Measurements from ENCODE around the gene LAMB3. TPM values are rescaled to one million over a fixed set of nuclear protein-coding genes. Genes with fewer than 3 reads are reported as not detected.
A peak's percentile ranks its signal among the peaks of the same experiment; 100 is the strongest.

LAMB3 gene
- total RNA-seq, 1 donor from 2014 or later, result not detected

DNA sequence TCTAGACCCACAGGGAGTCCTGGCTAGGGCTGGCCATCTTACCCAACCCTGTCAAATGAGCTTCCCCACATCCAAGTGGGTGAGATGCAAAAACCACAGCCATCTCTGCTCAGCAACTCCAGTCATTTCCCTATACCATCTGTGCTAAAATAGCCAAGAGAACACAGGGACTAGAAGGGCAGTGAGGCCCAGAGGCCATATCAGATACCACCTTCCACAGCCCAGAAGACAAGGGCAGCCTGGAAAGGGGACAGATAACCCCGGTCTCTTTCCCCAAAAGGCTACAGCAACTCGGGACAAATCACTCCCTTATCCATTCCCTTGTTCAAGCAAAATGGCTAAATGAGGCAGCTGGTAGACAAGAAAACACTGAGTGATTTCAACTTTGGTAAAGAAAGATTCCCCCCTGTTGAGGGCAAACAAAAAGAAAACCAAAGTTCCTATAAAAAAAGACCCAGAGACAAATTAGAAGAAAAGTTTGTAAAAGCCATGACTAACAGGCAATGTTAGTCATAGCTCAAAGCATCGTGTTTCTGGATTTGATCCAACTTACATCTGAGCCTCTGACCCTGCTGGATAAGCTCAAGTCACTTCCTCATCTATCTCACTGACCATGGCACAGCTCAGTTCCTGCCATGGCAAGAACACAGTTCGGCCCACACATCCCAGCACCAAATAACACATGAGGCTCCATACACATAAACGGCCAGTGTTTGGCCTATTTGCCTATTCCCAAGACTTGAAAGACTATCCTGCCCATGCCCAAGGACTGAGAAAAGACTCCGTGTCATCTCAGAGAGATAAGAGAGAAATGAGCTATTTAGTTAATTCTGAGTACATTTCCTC lies 3.1 kb downstream of the LAMB3 start:
- Histone ChIP-seq H3K9me3 (ENCODE audit: low read depth) (no peaks in the 10 kb centered on the region), H3K4me1 (peaks cover 4% of the 10 kb centered on the region), H3K9ac (no peak overlapping the region), H3K36me3 (no peaks in the 10 kb centered on the region), H2AFZ (replicated peaks) (no peak overlapping the region), H3K27ac (no peak overlapping the region), H3K79me2 (ENCODE audit: low read depth) (no peaks in the 10 kb centered on the region), H3F3A (ENCODE audit: low read depth) (no peaks in the 10 kb centered on the region), H3K27me3 (no peaks in the 10 kb centered on the region), H4K20me1 (ENCODE audit: low read depth) (no peaks in the 10 kb centered on the region), H3K4me2 (no peak overlapping the region), H3K4me3 (no peak overlapping the region)
- peaks cover 34% of the 10 kb centered on the region for H3K4me1 Mint-ChIP-seq
- H3K4me3 Mint-ChIP-seq, result peak overlapping the region; percentile 13
- TF ChIP-seq EZH2 (IDR thresholded peaks at IDR 0.05) (no peak), EZH2phosphoT487 (IDR thresholded peaks at IDR 0.05) (no peak), CTCF (IDR thresholded peaks at IDR 0.05) (no peak)
- H3K27me3 Mint-ChIP-seq (ENCODE audit: insufficient read depth, low read depth), result peaks cover 5% of the 10 kb centered on the region
- H3K36me3 Mint-ChIP-seq, result no peaks in the 10 kb centered on the region
- no peak for DNase-seq (ENCODE audit: low spot score)
- H3K9me3 Mint-ChIP-seq, result no peaks in the 10 kb centered on the region
- peak overlapping the region; percentile 19 for H3K27ac Mint-ChIP-seq

- Histone ChIP-seq H4K20me1 (ENCODE audit: low read depth) (no peaks in the 10 kb centered on the region), H2AFZ (replicated peaks) (no peak overlapping the region), H3K4me3 (no peak overlapping the region), H3K4me1 (peaks cover 4% of the 10 kb centered on the region), H3K27ac (no peak overlapping the region), H3K4me2 (no peak overlapping the region), H3K36me3 (no peaks in the 10 kb centered on the region), H3K9me3 (ENCODE audit: low read depth) (no peaks in the 10 kb centered on the region), H3K27me3 (no peaks in the 10 kb centered on the region), H3F3A (ENCODE audit: low read depth) (no peaks in the 10 kb centered on the region), H3K9ac (no peak overlapping the region), H3K79me2 (ENCODE audit: low read depth) (no peaks in the 10 kb centered on the region)
- TF ChIP-seq CTCF (IDR thresholded peaks at IDR 0.05), result no peak
- TF ChIP-seq EZH2phosphoT487 (IDR thresholded peaks at IDR 0.05), result no peak
- no peak for TF ChIP-seq EZH2 (IDR thresholded peaks at IDR 0.05)
- Mint-ChIP-seq H3K27me3 (ENCODE audit: insufficient read depth, low read depth) (peaks cover 5% of the 10 kb centered on the region), H3K27ac (no peak overlapping the region), H3K4me1 (peaks cover 30% of the 10 kb centered on the region), H3K36me3 (no peaks in the 10 kb centered on the region), H3K9me3 (no peaks in the 10 kb centered on the region), H3K4me3 (no peak overlapping the region)
- no peak for DNase-seq (ENCODE audit: low spot score)
Measured at GRCh38 chr1:209648346-209648745, 3.9 kb downstream of the LAMB3 start.

- Histone ChIP-seq H3K79me2 (ENCODE audit: low read depth) (no peaks in the 10 kb centered on the region), H3K27me3 (no peaks in the 10 kb centered on the region), H3K4me3 (no peak overlapping the region), H2AFZ (replicated peaks) (no peak overlapping the region), H3K27ac (no peak overlapping the region), H3K36me3 (no peaks in the 10 kb centered on the region), H3K4me2 (no peak overlapping the region), H4K20me1 (ENCODE audit: low read depth) (no peaks in the 10 kb centered on the region), H3K9me3 (ENCODE audit: low read depth) (no peaks in the 10 kb centered on the region), H3F3A (ENCODE audit: low read depth) (no peaks in the 10 kb centered on the region), H3K9ac (no peak overlapping the region), H3K4me1 (no peaks in the 10 kb centered on the region)
- no peak for TF ChIP-seq EZH2 (IDR thresholded peaks at IDR 0.05)
- TF ChIP-seq CTCF (IDR thresholded peaks at IDR 0.05), result no peak
- no peak for TF ChIP-seq EZH2phosphoT487 (IDR thresholded peaks at IDR 0.05)
- H3K4me1 Mint-ChIP-seq, result peaks cover 29% of the 10 kb centered on the region
- no peak for DNase-seq (ENCODE audit: low spot score)
- no peak overlapping the region for H3K4me3 Mint-ChIP-seq
- no peak overlapping the region for H3K27ac Mint-ChIP-seq
- no peaks in the 10 kb centered on the region for H3K9me3 Mint-ChIP-seq
- H3K27me3 Mint-ChIP-seq (ENCODE audit: insufficient read depth, low read depth), result peaks cover 5% of the 10 kb centered on the region
- H3K36me3 Mint-ChIP-seq, result no peaks in the 10 kb centered on the region
Measured at GRCh38 chr1:209647156-209647555, 5.1 kb downstream of the LAMB3 start.
